Renal cortex interstitium (tissue), 11 donors: ENCODE measurements around the gene ADI1. TPM values are rescaled to one million over a fixed set of nuclear protein-coding genes. Genes with fewer than 3 reads are reported as not detected.
"Not testable (repeated sequence)": the region's sequence is repeated elsewhere in the genome, so short reads cannot be mapped to it uniquely, and the experiment has no call there.

ENCODE experiments used
- DNase-seq, 11 donors: peaks; one replicate each; pipeline ENCODE4 v3.0.0-alpha.2; 2013; ENCODE audit warnings: low read depth in 9 of 11, low spot score in 4 of 11; ENCODE audit errors: extremely low read depth in 1 of 11
- polyA plus RNA-seq, 3 donors: library from polyadenylated mRNA; unstranded; fragments of 120-200 nt; gene quantifications; one replicate each; pipeline ENCODE4 v1.2.1, GENCODE V29; 2013; ENCODE audit not compliant: insufficient read length in 3 of 3

The ADI1 gene
- polyA plus RNA-seq, 3 donors: 69.5 to 72.3 (median 70.5) TPM

DNA sequence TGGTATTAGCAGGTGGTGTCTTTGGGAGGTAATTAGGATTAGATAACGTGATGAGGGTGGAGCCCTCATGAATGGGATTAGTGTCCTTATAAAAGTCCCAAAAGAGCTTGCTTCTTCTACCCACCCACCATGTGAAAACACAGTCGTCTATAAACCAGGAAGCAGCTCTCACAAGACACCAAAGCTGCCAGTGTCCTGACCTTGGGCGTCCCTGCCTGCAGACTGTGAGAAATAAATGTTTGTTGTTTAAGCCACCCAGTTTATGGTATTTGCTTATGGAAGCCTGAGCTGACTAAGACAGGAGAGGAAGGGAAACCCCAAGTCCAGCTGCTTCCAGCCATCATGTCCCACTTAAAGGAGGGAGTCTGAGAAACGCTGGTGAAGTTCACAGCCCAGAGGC is 13.6 kb downstream of the ADI1 start:
- DNase-seq: no peak

DNA sequence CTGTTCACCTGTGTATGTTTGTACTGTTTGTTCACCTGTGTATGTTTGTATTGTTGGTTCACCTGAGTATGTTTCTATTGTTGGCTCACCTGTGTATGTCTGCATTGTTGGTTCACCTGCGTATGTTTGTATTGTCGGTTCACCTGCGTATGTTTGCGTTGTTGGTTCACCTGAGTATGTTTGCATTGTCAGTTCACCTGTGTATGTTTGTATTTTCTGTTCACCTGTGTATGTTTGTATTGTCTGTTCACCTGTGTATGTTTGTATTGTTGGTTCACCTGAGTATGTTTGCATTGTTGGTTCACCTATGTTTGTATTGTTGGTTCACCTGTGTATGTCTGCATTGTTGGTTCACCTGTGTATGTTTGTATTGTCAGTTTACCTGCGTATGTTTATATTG is 14.6 kb downstream of the ADI1 start:
- no peak for DNase-seq

GRCh38 chr2:3503483-3503882 is 15.8 kb downstream of the ADI1 start:
- DNase-seq: no peak

- DNase-seq: no peak
These were observed 16.3 kb downstream of the ADI1 start for GRCh38 chr2:3503046-3503445.

- DNase-seq: no peak
These were observed 18.9 kb downstream of the ADI1 start for GRCh38 chr2:3500326-3500899.

DNA sequence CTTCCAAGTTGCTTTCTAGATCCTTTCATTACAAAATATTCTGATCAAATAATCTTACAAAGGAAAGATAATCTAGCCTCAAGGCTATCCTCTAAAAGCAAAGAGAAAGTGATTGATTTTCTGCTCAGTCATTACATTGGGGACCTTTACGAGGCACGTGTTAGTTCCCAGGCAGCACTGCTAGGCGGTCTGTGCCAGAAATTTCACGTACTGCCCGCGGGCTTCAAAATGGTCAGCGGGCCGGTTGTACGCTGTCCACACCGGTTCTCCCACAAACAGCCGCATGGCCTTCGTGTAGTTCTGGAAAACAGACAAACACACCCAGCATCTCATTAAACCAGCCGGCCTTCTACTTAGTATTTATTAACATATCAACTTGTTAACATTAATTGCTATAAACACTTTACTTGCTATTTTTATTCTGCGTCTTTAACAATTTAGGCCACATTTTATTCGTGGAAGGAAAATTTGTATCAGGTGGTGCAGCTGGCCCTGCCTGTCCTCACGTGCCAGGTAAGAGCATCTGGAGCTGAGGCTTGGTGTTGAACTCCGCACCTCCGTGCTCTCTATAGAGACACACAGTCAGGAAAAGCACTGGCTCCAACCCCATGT is 20.4 kb downstream of the ADI1 start:
- DNase-seq: no peak

- DNase-seq: not testable (repeated sequence)
These were observed 22.6 kb downstream of the ADI1 start for GRCh38 chr2:3496708-3497080.

GRCh38 chr2:3494984-3495666 is 24.2 kb downstream of the ADI1 start:
- DNase-seq: no peak

- DNase-seq: peak in 7 of 11 donors; percentile 53 to 81 (median 76)
These were observed 25.7 kb downstream of the ADI1 start for GRCh38 chr2:3493615-3494007.

GRCh38 chr2:3492951-3493614 is 26.2 kb downstream of the ADI1 start:
- DNase-seq: no peak

GRCh38 chr2:3492475-3492787 is 26.9 kb downstream of the ADI1 start:
- DNase-seq: not testable (repeated sequence)

GRCh38 chr2:3491716-3492474 is 27.4 kb downstream of the ADI1 start:
- no peak for DNase-seq

GRCh38 chr2:3491306-3491705 is 28.0 kb downstream of the ADI1 start:
- DNase-seq: no peak

GRCh38 chr2:3490191-3491170 is 28.9 kb downstream of the ADI1 start:
- no peak for DNase-seq

DNA sequence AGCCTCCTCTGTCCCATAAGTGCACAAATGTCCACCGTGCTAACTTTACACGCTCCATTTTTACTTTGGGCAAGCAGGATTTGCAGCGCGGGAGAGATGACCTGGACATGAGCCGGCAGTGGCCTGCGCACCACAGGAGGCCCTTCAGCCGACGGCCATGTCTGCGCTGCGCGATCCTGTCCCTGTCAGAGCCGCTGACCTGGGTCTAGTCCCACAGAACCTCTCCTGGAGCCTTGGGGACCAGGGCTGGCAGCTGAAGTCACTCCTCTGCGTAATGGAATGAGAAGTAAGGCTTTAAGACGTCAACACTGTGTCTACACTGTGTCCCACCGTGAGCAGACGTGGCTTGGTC is 29.6 kb downstream of the ADI1 start:
- no peak for DNase-seq

DNA sequence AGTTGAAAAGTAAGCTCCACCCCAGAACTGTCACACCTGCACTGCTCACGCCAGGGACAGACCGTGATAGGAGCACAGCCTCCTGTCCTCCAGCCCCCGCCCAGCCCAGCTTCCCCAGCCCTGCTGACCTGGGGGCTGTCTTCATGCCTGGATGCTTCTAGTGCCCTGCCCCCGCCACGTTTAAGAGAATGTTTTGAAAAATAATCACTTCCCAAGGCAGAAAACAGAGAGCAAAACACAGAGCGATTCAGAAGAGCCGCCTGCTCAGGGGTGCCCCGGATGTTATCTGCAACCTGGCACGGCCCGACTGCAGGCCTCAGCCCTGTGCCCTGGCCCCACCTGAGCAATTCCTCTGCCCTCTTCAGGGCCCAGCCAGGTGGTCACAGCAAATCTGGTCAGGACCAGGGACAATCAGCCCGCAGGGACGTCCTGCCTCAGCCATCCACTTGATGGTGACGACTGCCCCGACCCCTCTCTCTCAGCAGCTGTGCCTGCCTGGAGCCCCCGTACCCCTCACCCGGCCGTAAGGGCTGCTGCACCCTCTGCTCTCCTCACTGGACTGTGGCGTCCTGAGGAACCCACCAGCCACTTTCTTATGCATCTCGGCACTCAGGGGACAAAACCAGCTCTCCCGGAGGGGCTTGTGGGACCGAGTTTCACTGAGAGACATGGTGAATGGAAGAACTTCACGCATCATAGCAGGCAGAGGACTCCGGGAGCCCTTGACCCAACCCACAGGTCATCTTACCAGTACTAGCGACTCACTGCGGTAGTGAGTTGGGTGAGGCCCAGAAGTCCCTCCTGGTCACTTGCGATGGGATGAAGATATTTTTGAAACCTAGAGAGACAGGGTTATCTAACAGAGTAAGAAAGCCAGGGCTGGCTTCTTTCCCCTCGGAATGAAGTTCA is 30.2 kb downstream of the ADI1 start:
- no peak for DNase-seq

GRCh38 chr2:3488061-3488531 is 31.2 kb downstream of the ADI1 start:
- no peak for DNase-seq

- DNase-seq: no peak
These were observed 31.9 kb downstream of the ADI1 start for GRCh38 chr2:3487432-3487831.
